KMS-11 (cell line): ENCODE data around the gene CCDC69.

Experiments
- H2AFZ ChIP-seq: fragments of 200-600 bp; sonication (generic); 2 replicates; pipeline ENCODE4 v1.6.1; 2016; ENCODE audit warnings: antibody characterized with exemption, mixed run types, low read depth
- H3K27ac ChIP-seq: fragments of 200-600 bp; sonication (generic); 2 replicates; pipeline ENCODE4 v1.6.1; 2016; ENCODE audit warnings: mild to moderate bottlenecking, mixed run types
- H3K27me3 ChIP-seq: fragments of 200-600 bp; sonication (generic); 2 replicates; pipeline ENCODE4 v1.6.1; 2017; ENCODE audit warnings: mild to moderate bottlenecking, low read depth, mixed run types, moderate library complexity; ENCODE audit not compliant: insufficient read depth
- H3K36me3 ChIP-seq: fragments of 200-600 bp; sonication (generic); 2 replicates; pipeline ENCODE4 v1.6.1; 2017; ENCODE audit warnings: mild to moderate bottlenecking, mixed run types; ENCODE audit not compliant: insufficient read depth
- H3K4me1 ChIP-seq: fragments of 200-600 bp; sonication (generic); 2 replicates; pipeline ENCODE4 v1.6.1; 2016; ENCODE audit warnings: mild to moderate bottlenecking, low read depth, mixed run types; ENCODE audit not compliant: poor library complexity, severe bottlenecking
- H3K4me2 ChIP-seq: fragments of 200-600 bp; sonication (generic); 2 replicates; pipeline ENCODE4 v1.7.0; 2016; ENCODE audit warnings: mild to moderate bottlenecking, mixed run types
- H3K4me3 ChIP-seq: fragments of 200-600 bp; sonication (generic); IDR thresholded peaks from 2 replicates; pipeline ENCODE4 v1.6.1; 2017; ENCODE audit warnings: low read depth, low read length, mixed read lengths; ENCODE audit not compliant: insufficient read depth
- H3K79me2 ChIP-seq: fragments of 200-600 bp; sonication (generic); 2 replicates; pipeline ENCODE4 v1.6.1; 2016; ENCODE audit warnings: low read depth, mixed run types; ENCODE audit not compliant: insufficient read depth
- H3K9ac ChIP-seq: fragments of 200-600 bp; sonication (generic); 2 replicates; pipeline ENCODE4 v1.6.1; 2016; ENCODE audit warnings: mild to moderate bottlenecking, mixed run types
- H4K20me1 ChIP-seq: fragments of 200-600 bp; sonication (generic); 2 replicates; pipeline ENCODE4 v1.6.1; 2016; ENCODE audit warnings: mild to moderate bottlenecking, mixed run types; ENCODE audit not compliant: insufficient read depth
- TF ChIP-seq, protein P1 (sequence below): fragments of 200-600 bp; sonication (generic); conservative IDR thresholded peaks from 2 replicates; pipeline ENCODE4 v1.6.1; 2017; ENCODE audit warnings: low read depth, mild to moderate bottlenecking, antibody characterized with exemption, low read length, moderate library complexity, mixed read lengths

Gene CCDC69

DNA sequence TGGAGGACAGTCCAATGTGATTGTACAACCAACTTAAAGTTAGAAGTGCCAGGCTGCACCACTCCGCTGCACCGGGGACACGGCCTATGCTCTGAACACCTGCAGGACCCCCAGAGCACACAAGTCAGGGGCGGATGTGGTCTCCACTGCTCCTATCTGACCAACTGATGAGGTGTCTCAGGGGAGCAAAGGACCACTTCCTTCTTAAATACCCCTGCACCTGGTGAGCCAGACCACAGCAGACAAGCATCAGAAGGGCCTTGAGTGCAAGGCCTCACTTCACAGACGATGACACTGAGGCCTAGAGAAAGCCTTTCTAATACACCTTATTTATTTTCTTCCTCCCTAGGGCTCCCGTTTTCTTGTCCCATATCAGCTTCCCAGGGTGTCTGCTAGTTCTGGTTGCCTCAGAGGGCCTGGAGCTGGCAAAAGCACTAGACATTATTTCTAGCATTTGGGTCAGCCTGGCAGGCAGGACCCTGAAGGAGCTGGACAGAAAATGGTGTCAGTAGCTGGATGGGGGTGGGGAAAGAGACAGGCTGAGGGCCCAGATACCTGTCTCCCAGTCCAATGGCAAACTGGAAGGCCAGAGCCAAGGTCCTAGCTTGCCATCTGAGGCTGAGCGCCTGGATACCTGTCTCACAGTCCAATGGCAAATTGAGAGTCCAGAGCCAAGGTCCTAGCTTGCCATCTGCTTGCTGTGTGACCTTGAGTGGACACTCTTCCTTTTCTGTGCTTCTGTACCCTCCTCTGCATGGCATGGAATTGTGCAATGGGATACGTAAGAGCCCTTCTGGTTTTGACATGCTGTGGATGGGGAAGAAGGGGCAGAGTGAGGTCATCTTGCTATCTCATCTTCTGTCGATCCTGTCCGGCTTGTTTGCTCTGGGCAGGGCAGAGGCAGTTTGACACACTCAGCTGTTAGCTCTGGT is 9.0 kb downstream of the CCDC69 start:
- no peaks in the 10 kb centered on the region for H4K20me1 ChIP-seq
- H2AFZ ChIP-seq, result peak overlapping the region; percentile 41; the same call in 1 of the 2 replicates
- peaks cover 56% of the 10 kb centered on the region for H3K4me1 ChIP-seq
- H3K4me3 ChIP-seq, result no peak overlapping the region
- peak overlapping the region; percentile 80 for H3K27ac ChIP-seq
- peak overlapping the region; percentile 68 for H3K4me2 ChIP-seq
- TF ChIP-seq, protein P1, sequence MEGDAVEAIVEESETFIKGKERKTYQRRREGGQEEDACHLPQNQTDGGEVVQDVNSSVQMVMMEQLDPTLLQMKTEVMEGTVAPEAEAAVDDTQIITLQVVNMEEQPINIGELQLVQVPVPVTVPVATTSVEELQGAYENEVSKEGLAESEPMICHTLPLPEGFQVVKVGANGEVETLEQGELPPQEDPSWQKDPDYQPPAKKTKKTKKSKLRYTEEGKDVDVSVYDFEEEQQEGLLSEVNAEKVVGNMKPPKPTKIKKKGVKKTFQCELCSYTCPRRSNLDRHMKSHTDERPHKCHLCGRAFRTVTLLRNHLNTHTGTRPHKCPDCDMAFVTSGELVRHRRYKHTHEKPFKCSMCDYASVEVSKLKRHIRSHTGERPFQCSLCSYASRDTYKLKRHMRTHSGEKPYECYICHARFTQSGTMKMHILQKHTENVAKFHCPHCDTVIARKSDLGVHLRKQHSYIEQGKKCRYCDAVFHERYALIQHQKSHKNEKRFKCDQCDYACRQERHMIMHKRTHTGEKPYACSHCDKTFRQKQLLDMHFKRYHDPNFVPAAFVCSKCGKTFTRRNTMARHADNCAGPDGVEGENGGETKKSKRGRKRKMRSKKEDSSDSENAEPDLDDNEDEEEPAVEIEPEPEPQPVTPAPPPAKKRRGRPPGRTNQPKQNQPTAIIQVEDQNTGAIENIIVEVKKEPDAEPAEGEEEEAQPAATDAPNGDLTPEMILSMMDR, result no peak
- H3K36me3 ChIP-seq, result no peaks in the 10 kb centered on the region
- no peaks in the 10 kb centered on the region for H3K79me2 ChIP-seq
- no peak overlapping the region for H3K9ac ChIP-seq
- no peaks in the 10 kb centered on the region for H3K27me3 ChIP-seq

DNA sequence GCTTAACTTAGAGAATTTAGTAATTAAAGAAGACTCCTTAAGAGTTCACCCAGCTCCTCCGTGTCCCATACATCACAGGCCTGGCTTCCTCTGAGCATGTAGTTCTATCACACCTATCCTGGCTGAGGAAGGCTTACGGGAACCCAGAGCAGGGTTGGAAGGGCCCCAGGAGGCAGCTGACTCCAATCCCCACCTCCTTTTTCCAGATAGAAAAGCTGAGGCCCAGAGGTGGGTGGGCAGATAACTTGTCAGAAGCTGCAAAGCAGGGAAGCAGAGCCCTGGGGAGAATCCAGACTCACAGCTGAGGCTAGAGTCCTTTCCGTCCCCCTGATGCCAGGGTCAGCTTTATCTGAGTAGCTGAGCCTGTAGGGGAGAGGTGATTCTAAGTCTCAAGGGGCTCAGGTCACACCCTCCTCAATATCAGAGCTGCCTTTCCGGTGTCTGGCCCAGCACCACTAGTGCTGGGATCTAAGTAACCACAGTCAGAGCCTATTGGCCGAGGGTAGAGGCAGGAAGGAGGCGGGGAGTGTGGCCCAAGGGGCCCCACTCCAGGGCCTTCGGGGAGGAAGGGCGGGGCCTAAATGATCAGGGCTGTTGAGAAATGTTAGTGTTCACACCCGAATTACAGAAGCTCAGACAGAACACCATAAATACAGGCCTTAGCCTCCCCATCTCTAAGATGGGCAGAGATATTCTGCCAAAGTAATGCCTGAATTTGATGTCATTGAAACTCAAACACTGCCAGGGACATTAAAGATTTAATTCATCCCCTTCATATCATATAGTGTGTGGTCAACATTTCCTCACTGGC is 9.9 kb downstream of the CCDC69 start:
- Histone ChIP-seq H3K4me3 (no peak overlapping the region), H2AFZ (peak overlapping the region; percentile 41), H3K27me3 (no peaks in the 10 kb centered on the region), H3K4me1 (peaks cover 65% of the 10 kb centered on the region), H3K79me2 (no peaks in the 10 kb centered on the region), H3K27ac (peak overlapping the region; percentile 80), H3K4me2 (peak overlapping the region; percentile 68), H3K9ac (no peak overlapping the region; the same call in 1 of the 2 replicates), H4K20me1 (no peaks in the 10 kb centered on the region), H3K36me3 (no peaks in the 10 kb centered on the region)
- TF ChIP-seq, protein P1, result no peak

DNA sequence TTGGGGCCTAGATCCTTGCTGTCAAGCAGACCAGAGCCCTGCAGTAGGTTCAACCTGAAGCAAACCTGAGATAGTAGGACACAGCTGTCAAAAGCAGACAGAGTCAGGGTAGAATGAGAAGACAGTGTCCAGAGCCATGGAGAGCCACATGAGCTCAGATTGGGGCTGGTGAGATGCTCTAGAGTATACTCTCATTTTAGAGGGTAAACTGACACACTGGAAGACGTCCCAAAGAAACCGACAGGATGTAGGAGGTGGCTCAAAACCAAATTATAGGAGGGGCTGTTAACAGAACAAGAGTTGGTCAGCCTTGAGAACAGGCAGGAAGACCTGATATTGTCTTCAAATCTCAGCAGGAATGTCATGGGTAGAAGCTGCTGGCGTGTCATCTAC is 11.5 kb downstream of the CCDC69 start:
- H2AFZ ChIP-seq, result no peak overlapping the region
- peak overlapping the region; percentile 48 for H3K27ac ChIP-seq
- H3K4me3 ChIP-seq, result no peak overlapping the region
- no peaks in the 10 kb centered on the region for H3K36me3 ChIP-seq
- no peaks in the 10 kb centered on the region for H4K20me1 ChIP-seq
- H3K4me1 ChIP-seq, result peaks cover 74% of the 10 kb centered on the region
- no peaks in the 10 kb centered on the region for H3K79me2 ChIP-seq
- no peak overlapping the region for H3K9ac ChIP-seq
- TF ChIP-seq, protein P1, result no peak
- H3K4me2 ChIP-seq, result no peak overlapping the region; the same call in 1 of the 2 replicates
- H3K27me3 ChIP-seq, result no peaks in the 10 kb centered on the region

DNA sequence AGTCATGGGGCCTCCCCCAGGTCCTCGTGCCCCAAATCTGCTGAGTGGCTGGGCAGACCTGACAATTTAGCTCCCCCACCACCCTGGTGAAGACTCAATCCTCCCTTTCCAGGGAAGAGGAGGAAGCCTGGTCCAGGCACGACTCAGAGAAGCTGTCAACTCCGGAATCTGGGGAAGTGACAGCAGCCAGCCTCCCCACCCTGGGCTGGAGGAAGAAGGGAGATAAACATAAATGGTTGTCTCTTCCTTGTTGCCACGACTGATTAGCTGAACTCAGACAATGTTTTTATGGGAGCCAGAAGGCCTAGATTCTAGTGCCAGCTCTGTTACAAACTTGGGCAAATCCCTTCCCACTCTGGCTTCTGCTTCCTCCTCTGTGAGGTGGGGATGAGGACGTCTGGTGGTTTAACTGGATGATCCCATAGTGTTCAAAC is 15.4 kb downstream of the CCDC69 start:
- H3K79me2 ChIP-seq, result no peaks in the 10 kb centered on the region

More for the DNA sequence above, 15.4 kb downstream of the CCDC69 start:
- Histone ChIP-seq H4K20me1 (no peaks in the 10 kb centered on the region), H3K4me3 (no peak overlapping the region), H3K4me2 (no peak overlapping the region), H3K27ac (no peak overlapping the region), H2AFZ (no peak overlapping the region), H3K36me3 (no peaks in the 10 kb centered on the region), H3K27me3 (no peaks in the 10 kb centered on the region), H3K9ac (no peak overlapping the region), H3K4me1 (peaks cover 50% of the 10 kb centered on the region)
- TF ChIP-seq, protein P1, result no peak
